Stomach (tissue), 4 donors: Measurements from ENCODE around the gene EFEMP1.

Experiments used
- CTCF ChIP-seq, 7 experiments: fragments of 450-650 bp in 4 of 7; fragments of 200-600 bp in 3 of 7; sonication (generic) in 3 of 7; IDR thresholded peaks; one replicate each; pipeline ENCODE4 v1.5.1; 2016 to 2019; ENCODE audit warnings: antibody characterized with exemption in 7 of 7, control low read depth in 2 of 7, mild to moderate bottlenecking in 1 of 7
- POLR2A ChIP-seq, 4 donors: fragments of 450-650 bp; IDR thresholded peaks; one replicate each; pipeline ENCODE4 v1.6.1; 2016; ENCODE audit warnings: antibody characterized with exemption in 4 of 4, control low read depth in 2 of 4, mild to moderate bottlenecking in 1 of 4, moderate library complexity in 1 of 4
- POLR2AphosphoS5 ChIP-seq, 3 donors: sonication (generic); formaldehyde crosslinking; IDR thresholded peaks; one replicate each; pipeline ENCODE4 v1.6.1; 2016; ENCODE audit warnings: antibody characterized with exemption in 3 of 3

DNA sequence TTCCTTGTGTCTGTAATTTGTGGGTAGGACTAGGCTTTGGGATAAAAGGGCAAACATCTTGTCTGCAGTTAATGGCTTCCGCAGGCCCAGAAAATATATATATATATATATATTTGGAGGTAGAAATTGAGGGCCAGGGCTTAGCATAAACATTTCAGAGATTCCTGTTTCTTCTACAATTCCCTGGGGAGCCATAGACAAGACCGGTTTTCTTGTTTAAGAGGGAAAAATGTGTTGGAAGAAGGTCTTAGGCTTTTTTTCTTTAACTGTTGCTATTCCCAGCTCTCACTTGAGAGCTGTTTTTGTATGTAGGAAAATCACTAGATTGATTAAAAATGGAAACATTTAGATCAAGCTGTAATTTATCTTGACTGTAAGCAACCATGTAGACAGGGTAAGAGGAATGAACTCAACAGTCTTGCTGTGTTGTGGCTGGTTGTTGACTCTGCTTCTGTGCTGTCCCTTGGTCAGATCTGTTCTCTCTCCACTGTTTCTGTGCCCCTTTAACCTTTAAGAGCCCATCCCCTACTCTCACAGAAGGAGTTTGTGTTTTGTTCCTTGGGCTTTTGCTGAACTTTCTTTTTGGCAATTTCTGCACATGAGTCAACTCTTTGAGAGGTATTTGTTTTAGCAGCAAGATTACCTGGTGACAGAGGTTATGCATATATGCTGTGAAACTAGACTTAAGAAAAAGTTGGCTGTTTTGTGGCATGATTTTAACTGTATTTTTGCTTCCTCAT is 58.3 kb downstream of the EFEMP1 start:
- TF ChIP-seq CTCF (IDR thresholded peaks at IDR 0.05) (no peak), POLR2AphosphoS5 (IDR thresholded peaks at IDR 0.05) (no peak), POLR2A (IDR thresholded peaks at IDR 0.05) (no peak)
